Smooth muscle cell of trachea (primary cell): ENCODE data around the gene HSPD1. TPM values are rescaled to one million over a fixed set of nuclear protein-coding genes. Genes with fewer than 3 reads are reported as not detected.

Source experiments
- total RNA-seq: library from RNA; depleted of rRNA; stranded (reverse); fragments of >200 nt; gene quantifications from 2 replicates; pipeline ENCODE4 v1.2.1, GENCODE V29; 2014

HSPD1 gene
- total RNA-seq: 208 and 230 TPM in 2 replicates

DNA sequence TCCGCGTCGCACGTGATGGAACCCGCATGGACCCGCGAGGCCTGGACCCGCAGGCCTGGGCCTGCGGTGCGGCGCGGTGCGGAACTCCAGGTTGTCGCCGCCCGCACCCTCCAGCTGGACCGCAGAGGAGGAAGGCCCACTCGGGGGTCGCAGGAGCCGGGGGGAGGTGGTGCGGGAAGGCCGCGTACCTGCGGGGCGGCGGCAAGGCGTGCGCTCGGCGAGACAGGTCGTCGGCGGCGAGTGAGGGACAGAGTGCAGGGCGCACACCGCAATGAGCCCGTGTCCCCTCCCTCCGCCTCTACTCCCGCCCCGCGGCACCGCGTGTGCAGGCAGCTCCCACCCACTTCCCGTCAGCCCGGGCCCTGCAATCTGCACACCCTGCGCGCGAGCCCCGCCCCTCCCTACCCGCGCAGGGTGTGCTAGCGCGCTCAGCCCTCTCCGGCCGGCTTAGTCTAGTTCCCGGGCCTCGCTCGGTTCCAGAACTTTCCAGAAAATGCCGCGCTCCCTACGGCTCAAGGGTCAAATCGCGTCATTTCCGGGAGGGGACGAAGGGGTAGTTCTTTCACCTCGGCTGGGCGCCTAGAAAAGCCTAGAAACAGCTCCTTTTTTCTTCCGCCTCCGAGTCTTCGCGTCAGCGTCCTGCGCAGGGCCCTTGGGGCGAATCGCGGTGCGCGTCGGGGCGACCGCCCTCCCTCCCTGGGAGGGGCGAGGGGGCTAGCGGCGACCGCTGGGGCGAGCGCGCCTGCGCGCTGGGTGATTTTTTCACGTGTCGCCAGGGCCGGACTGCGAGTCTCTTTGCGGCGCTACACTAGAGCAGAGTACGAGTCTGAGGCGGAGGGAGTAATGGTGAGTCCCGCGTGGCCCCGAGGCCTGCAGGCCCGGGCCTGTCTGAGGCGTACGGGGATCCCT, at the start of gene HSPD1, which contains the start of gene HSPE1:
Gene HSPD1, minus strand, starts transcription at position 247 of the 909 bp plus-strand sequence. CDS start 992 bp downstream, outside the sequence.
Gene HSPE1, plus strand, starts transcription at position 786 of the 909 bp plus-strand sequence. Its CDS starts 58 bp downstream, at position 844.

DNA sequence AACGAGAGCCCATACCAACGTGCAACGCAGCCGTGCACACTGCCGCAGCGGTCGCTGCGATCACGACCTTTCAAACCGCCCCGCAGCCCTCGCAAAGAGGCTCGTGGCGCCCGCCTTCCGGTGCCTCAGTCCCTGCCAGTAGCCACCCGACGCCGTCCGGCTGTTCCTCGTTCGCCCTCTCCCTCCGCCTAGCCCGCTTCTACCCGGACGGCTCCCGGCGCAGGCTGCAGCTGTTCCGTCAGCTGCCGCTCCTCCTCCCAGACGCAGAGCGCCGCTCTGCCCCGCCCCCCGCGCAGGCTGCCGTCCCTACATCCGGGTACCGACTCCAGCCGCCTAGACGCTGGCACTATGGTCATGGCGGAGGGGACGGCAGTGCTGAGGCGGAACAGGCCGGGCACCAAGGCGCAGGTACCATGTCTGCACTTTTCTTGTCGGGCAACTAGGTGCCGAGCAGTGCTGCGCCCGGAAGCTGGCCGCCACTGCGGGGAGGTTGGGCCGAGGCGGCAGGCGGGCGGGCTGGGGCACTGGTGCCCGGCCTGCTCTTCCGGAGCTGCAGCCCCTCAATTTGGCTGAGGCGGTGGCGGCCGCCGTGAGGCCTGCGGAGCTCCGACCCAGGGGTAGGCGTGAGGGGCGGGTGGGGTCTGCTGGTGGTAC, 16.2 kb upstream of the HSPD1 start, which contains the start of gene MOB4:
Gene MOB4, plus strand, starts transcription at position 328 of the 654 bp plus-strand sequence. Its CDS starts 21 bp downstream, at position 349.

DNA sequence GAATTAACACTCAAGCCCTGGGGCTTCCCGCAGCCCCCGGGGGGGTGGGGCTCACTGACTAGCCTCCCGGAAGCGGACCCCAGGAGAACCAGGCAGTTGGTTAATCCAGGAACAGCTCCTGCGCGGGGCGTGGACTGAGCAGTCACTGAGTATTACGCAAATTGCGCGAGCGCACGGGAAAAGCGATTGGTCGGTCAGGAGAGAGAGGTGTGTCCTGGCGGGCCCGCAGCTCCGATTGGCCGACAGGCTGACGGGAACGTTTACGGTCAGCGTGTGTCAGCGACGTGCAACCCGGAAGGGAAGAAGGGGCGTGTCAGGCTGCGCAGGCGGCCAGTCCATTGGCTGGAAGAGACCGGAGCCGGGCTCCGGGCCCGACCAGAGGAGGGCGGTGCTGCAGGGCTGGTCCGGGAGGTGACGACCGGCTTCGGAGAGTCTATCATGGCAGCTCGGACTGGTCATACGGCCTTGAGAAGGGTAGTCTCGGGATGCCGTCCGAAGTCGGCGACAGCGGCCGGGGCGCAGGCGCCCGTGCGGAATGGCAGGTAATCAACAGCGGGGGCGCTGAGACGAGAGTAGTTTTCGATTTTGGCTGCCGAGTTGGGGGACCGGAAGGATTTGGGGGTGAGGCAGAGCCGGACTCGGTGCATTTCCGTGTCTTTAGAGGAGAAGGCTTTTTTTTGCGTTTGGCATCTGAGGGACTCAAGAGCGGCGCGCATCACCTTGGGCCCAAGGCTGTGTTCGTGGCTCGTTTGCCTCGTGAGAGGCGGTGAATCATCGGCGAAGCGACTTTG, 46.3 kb downstream of the HSPD1 start, which contains the start of gene COQ10B:
Gene COQ10B, plus strand, starts transcription at position 430 of the 791 bp plus-strand sequence. Its CDS starts 9 bp downstream, at position 439.

Other genes with a start within 250 kb of the HSPD1 start
- gene ANKRD44, start 189.1 kb downstream of the HSPD1 start, total RNA-seq: 8.0 and 8.3 TPM in 2 replicates
- gene SF3B1, start 64.8 kb downstream of the HSPD1 start, total RNA-seq: 180 and 289 TPM in 2 replicates
- 37.9 and 42.3 TPM in 2 replicates for gene COQ10B, start 46.3 kb downstream of the HSPD1 start, total RNA-seq
- gene HSPE1, start 539 bp upstream of the HSPD1 start, total RNA-seq: 47.1 and 139 TPM in 2 replicates
- 24.8 and 31.1 TPM in 2 replicates for gene MOB4, start 16.2 kb upstream of the HSPD1 start, total RNA-seq
- 3.6 and 4.0 TPM in 2 replicates for gene RFTN2, start 175.7 kb upstream of the HSPD1 start, total RNA-seq
- 1.3 and 4.0 TPM in 2 replicates for gene MARS2, start 205.5 kb upstream of the HSPD1 start, total RNA-seq